HG03025 (cell line): ENCODE results near the gene BNC2.

Experiments
- ATAC-seq: cut with Tn5 transposase; IDR thresholded peaks from one replicate; pipeline ENCODE4 v1.9.1; 2021; ENCODE audit warnings: mild to moderate bottlenecking, moderate library complexity; ENCODE audit not compliant: unreplicated experiment, low FRiP score

BNC2 gene

DNA sequence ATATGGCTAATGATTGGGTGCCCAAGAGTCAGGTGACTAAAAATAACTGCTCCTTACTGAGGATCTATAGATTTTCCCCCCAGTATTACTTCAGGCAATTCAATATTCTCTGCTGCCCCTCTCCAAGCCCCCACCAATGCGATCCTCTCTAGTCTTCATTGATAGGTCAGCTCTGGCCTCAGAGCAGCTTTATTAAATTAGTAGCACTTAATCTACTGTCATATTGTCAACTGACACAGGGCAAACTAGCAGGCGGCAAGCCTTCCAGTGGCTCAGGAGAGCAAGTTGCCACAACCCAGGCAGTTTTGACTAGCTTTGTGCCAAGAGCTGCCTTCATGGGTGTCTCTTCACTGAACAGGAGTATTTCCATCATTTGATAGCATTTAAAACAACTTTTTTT lies 462.9 kb downstream of the BNC2 start:
- no peak for ATAC-seq

DNA sequence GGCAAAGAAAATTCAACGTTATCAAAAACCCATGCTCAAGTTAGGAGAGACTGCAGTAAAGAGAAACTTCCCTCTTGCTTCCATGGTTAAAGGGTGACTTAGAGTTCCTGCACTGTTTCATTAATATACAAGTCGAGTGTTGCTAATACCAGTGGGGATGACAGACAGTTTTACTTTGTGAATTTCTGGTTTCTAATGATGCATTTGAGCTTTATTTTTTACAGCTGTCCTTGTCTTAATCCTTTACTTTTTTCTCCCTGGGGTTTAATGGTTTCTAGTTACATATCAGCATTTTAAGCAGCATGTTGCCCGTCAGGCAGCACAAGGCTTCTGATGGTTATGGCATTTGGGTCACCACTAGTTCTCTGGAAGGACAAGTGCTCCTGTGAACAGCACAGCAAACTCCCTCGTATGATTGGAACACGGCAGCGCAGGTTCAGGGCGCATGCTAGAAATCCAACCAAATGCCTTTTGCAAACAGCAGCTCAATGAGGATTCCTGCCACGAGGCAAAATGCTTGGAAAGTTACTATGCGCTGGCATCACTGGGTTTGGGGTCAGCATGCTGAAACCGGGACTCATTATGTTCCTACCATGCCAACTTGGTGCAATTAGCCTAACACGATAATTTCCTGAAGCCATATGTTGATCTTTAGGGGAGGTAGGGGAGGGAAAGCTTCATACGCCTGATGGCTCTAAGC lies 463.8 kb downstream of the BNC2 start:
- ATAC-seq, result no peak

DNA sequence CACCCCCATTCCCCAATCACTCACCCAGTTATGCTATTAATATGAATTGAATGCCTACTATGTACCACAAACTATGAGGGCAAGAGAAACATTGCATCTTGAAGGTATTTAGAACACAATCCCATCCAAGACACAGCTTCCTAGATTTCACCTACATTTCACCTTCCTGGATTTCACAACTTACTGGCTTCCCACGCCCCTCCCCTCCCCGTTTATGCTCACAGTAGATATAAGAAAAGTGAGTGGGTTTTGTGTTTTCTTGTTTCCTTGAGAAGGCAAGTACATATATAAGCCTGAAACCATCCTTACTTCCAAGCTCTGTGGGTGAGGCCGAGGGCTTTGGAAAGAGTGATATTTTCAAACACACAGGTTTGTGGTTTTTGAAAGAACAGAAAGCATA lies 465.0 kb downstream of the BNC2 start:
- ATAC-seq, result no peak

DNA sequence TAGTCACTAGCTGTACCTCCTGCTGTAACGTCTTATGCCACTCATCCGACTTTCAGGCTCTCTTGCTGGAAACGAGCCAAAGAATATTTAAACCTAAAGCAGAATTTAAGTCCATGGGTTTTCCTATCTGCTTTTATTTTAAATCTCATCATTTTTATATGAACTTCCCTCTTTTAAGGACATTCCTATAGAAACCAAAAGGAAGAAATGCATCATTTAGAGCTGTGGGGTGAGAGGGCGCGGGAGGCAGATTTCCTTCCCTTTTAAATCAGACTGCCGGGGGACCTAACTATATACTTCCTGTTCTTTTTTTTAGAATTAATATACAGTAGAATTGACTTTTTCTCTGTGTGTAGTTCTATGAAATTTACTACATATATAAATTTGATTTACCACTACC lies 468.8 kb downstream of the BNC2 start:
- no peak for ATAC-seq

DNA sequence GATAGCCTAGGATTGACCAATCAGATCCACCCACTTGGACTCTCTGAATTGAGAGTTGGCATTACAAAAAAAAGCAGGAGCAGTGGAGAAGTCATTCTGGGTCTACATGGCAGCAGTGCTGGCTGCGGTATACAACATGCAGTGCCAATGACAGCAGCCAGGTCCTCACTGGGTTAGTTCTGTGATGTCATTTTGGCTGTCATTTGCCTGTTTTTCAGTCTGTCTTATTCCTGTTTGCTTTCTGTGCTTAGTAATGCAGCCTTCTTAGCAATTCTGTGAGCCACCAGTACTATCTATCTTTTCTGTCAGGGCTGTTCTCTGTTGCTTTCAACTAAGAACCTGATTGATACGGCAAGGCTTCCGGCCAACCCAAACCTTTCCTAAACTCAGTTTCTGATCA lies 471.8 kb downstream of the BNC2 start:
- no peak for ATAC-seq

DNA sequence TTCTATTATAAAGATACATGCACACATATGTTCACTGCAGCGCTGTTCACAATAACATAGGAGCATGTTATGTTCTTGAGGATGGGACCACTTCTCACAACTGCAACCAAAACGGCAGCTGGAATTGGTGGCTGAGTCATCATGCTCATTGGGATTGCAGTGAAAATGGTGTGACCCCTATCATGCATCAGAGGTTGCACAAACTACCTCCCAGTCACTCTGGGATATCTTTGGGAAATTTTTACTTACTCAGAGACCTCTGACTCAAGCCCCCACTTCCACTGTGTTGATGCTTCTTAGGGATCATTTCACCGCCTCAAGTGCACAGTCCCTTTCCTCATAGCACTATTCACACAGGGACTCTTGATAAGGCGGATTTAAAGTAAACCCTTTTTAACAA lies 474.1 kb downstream of the BNC2 start:
- ATAC-seq, result no peak

DNA sequence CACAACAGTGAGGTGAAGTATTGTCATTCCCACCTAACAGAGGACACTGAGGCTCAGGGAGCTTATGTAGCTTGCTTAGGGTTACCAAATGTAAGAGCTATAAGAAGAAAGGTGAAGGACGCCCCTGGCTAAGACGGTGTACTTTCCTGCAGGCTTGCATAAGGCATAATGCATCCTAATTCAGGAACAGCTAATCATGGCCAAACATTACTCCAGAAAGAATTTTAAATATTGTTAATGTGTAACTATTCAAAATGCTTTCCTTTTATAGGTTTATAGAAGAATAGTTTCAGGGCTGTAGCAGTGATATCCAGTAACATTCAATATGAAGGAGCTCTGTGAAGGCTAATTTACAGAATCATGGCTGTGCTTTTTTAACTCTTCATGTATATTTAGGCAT lies 479.1 kb downstream of the BNC2 start:
- no peak for ATAC-seq

DNA sequence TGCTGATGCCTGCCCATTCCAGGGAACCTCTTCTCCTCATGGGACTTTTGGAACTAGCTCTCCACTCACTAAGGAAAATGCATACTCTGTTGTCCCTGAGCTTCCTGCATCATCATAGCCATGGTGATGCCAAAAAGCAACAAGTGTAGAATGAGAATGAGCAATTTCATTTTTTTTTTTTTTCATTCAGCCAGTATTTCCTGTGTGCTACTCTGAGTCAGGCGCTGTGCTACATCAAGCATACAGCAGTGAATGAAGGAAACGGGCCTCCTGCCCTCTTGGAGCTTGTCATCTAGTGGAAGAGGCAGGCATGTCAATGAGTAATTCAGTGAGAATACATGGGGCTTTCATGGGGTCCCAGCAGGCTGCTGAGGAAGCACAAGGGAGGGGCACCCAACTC lies 483.1 kb downstream of the BNC2 start:
- ATAC-seq, result no peak

DNA sequence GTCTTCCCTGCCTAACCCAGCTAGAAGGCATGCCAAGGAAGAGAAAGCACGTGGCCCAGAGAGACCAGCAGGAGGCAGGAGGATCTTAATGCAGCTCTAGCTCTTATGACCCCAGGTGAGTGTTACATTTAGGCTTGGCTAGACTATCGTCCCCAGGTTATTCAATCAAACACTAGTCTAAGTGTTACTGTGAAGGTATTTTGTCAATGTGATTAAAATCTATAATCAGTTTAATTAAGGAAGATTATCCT lies 483.7 kb downstream of the BNC2 start:
- no peak for ATAC-seq

DNA sequence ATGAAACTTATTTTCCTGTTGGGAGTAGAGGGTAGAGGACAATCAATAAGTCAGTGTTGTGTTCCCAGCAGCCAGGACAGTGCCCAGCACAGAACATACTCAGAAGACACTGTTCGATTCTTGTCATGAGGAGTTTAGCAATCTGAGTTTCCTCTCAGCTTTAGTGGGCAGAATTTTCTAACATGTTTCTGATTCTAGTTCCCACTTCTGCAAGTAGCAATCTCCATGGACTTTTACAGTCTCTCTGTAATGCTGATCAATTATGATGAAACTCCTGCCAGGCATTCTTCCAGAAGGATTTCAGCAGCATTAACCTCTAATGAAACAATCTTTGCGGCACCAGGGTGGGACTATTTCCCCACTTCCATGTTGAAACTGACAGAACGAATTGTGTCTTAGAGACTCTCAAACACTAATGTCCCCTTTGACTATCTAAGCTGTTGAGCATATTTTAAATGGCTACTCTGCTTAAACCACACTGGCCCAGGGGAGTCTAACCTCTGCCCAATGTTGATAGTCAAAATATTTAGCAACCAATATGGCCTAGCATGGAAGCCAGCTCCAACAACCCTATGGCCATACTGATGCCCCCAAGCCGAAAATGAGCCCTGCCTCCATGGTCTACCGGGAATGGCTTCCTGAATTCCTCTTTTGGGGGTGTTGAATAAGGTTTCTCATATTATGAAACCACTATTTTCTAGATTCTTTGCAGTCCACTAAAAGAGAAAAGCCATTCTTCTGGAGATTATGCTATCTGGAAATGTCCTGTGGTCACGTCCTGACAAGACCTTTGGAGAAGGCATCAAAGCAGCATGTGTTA lies 484.3 kb downstream of the BNC2 start:
- no peak for ATAC-seq

DNA sequence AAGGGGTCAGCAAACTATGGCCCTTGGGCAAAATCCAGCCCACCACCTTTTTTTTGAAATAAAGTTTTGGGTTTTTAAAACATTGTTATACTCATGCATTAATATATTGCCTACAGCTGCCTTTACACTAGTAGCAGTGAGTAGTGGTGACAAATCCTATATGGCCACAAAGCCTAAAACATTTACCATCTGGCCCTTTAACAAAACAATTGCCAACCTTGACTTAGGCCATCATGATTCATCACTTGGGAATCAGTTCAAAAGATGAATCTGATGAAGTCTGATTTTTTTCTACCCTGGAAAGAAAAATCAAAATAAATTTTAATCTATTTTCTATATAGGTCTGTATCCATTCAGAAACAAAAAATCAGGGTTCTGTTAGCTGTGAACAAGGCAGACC lies 484.9 kb downstream of the BNC2 start:
- no peak for ATAC-seq

DNA sequence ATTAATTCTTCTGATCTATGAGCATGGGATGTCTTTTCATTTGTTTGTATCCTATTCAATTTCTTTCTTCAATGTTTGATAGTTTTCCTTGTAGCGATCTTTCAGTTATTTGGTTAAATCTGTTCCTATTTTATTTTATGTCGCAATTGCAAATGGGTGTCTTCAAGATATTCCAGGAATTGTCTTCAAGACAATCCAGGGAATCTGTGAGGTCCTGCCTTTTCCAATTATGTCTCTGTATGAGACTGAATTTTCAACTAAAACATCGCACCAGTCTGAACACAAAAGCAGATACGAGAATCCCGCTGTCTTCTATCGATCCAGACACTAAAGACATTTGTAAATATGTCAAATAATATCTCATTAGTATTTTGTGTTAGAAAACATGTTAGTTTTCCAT lies 485.5 kb downstream of the BNC2 start:
- no peak for ATAC-seq

DNA sequence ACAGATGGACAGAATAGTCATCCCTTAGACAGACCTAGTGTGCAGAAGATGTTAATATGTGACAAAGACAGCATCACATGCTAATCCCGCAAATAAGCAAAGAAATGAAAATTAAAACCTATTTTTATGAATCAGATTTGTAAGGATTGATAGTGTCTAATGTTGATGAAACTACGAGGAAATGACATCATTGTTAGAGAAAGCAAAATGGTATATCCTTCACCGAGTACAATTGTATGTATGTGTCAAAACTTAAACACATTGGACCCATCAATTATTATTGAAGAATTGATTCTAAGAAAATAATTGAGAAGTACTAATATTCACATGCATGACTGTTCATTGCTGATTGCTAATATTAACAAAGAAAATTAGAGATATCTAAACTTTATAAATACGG lies 493.2 kb downstream of the BNC2 start:
- no peak for ATAC-seq

DNA sequence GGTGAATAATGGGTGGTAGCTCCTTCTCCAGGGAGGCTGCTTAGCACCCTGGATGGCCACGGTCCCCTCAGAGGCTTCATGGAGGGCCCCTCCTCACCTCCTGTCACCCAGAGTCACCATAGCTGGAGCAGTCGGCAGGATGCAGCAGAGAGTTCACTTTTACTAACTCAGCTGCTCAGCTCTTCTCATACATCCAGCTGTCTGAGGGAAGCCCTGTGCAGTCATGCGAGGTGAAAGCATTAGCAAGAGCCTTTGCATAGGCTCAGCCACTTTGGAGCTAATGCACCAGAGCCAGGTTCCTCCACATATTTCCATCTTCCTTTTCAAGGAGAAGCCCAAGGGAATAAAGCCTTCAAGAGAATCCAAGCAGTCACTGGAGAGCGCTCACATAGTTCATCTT lies 499.2 kb downstream of the BNC2 start:
- no peak for ATAC-seq

DNA sequence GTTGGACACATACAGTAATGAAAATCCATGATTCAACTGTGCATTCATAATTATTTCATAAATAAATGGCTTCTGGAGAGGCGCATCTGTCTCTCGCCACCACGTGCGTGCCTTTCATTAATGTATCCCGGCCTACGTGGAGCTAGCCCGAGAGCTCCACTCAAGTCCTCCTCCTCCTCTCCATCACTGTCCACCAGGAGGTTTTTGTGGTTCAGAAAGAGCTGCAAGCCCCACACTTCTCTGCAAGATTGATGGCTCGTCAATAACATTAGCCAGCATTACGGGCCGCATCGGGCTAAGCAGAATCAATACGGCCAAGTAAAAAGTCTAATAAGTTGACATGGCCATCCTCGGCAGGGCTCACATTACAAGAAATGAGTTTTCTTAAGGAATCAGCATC lies 499.8 kb downstream of the BNC2 start:
- no peak for ATAC-seq

DNA sequence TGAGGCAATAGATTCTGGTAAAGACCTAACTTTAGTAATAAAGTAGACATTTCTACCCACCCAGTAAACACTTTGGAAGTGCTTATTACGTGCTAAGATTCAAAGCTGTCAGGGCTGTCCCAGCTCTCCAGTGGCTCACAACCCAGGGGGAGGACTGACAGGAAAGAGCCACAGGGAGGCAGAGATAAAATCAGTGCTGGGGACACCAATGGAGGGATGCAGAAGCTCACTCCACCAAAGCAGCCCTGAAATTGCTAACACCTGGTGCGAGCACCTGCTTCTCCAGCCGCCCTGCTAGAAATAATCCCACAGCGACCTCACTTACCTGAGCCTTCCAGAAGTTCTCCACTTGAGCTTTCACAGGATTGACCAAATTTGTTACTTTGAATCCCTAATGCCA lies 501.0 kb downstream of the BNC2 start:
- no peak for ATAC-seq

DNA sequence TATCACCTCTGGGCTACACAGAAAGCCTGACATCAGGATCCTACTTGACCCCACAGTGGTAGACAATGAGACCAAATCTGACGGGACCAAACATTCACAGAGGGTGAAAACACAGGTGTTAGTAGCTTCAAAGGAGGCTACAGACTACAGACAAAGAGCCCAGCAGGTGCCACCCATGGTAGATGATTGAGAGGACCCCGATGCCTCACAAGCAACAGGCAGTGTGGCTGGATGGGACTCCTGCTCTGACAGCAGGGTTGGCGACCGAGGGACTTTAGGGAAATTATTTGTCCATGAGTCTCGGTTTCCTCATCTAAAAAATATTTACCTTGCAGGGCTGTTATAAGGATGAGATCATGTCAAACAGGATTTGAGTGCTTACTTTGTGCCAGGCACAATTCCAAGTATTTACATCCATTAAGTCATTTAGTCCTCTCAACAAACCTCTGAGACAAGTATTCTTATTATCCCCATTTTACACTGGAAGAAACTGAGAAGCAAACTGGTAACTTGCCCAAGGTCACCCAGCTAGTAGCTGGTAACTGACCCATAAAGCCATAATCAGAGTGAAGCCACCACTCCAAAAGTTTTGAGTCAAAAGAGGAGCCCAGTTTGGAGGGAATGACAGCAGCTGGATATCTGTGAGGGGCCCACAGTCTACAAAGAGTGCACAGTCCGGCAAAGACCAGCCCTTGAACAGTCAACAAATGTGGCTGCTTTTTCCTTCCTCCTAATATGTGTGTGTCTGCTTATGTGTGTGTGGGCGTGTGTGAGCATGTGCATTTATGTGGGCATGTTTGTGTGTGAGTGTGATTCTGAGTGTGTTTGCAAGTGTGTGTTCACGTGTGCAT lies 502.0 kb downstream of the BNC2 start:
- ATAC-seq, result no peak

DNA sequence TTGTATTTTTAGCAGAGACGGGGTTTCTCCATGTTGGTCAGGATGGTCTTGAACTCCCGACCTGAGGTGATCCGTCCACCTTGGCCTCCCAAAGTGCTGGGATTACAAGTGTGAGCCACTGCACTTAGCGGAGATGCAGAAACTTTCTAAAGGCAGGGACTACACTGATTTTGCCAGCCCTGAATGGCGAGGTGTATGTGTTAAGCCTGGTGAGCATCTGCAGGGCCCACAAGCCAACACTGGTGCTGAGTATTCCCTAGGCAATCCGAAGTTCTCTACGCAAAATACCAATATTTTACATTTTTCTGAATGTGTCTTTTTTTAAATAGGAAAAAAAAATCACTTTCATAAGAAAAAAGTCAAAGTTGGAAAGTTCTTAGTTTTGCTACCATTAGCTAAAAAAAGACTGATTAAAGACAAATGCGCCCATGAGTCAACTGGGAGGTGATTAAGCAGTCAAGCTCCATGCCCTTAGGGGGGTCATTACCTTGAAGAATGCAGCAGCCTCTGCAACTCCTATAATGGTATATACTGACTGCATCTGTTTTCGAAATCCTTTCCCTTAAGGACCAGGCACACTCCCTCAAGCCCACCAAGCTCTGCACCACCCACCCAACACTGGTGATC lies 502.8 kb downstream of the BNC2 start:
- no peak for ATAC-seq

DNA sequence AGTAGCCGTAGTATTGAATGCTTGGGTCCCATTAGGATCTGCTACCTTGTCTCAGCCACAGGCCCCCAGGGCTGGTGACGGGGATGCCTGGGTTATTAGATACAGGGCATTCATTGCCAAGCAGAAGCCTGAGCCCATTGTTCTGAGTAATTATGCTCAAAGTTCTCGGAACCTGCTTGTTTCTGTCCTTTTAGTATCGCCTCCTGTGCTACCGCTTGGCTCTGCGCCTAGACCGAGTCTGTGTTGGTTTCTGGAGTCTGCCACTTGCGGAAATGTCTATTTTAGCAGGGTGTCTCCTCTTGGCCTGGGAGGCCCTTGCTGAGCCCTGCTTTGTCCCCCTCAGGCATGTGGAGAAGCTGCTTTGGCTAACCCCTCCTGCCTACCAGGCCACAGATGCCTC lies 506.1 kb downstream of the BNC2 start:
- ATAC-seq, result no peak

DNA sequence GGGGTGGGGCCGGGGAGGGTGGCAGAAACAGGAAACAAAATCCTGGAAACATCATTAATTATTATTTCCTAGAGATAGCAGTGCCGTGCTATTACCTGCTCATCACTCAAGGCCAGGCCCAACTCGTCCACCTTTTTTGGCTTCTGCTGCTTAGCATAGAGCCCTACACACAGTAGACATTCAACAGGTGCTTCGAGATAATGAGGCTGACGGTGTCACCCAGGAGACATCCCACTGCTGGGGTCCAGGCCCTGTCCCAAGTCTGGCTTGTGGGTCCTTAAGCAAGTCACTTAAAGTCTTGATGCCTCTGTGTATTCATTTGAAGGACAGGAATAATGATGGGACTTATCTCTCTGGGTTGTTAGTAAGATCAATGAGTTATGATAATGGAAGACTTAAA lies 506.6 kb downstream of the BNC2 start:
- no peak for ATAC-seq

DNA sequence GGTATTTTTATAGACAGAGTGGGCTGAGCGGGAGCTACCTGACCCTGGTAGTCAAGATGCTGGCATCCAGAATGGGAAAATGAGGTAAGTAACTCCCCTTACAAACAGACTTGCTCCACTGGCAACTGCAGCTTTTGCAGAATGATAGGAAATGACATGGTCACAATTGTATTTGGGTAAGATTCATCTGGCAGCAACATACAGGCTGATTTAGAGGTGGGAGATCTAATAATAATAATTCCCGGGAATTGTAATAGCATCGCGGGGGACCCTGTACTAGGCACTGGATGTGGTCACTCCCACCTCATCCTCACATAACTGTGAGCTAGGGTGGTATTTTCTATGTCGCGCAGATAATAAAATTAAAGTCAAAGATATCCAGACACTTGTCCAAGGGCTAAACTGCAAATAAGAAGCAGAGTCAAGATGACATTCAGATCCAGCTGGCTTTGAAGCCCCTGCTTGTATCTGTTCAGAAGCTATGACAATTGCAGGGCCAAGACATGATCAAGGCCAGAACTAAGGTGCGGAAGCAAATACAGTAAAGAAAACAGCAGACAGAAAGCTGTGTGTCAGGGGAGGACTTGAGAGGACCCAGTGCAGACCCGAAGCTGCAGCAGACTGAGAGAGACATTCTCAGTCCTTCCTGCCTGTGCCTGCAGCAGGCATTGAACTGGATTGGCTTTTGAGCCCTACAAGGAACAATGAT lies 507.2 kb downstream of the BNC2 start:
- ATAC-seq, result no peak
